Fibroblast of mammary gland (primary cell): ENCODE measurements around the gene EYA4.
A peak's percentile ranks its signal among the peaks of the same experiment; 100 is the strongest.

Experiments used
- DNase-seq: peaks from one replicate; pipeline ENCODE4 v3.0.0-alpha.2; 2010; ENCODE audit warnings: low read depth
- H3K4me3 ChIP-seq: 2 replicates; pipeline ENCODE4 v1.5.1; 2011; ENCODE audit warnings: low read depth, mild to moderate bottlenecking, low read length, moderate library complexity; ENCODE audit not compliant: control insufficient read depth
- TF ChIP-seq, protein P1 (sequence below): conservative IDR thresholded peaks from 2 replicates; pipeline ENCODE4 v1.5.1; 2011; ENCODE audit warnings: low read depth, low read length, inconsistent platforms; ENCODE audit not compliant: control insufficient read depth, insufficient read depth

Gene EYA4

DNA sequence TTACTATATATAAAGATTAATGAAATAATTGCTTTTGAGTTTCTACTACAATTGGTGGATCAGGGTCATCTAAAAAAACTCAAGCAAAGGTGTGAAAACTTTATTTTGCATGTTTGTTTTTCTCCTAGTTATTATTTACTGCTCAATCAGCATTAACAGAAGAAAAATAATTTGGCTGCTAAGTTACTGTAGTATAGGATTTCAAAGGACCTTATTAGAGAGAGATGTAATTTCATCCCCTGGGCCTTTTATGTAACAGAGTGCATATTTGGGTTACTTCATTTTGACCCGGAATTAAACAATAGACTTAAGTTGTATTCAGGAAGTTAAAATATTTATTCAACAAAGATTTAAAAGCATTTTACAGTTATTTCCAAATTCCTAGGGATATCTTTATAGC, 49.8 kb downstream of the EYA4 start:
- no peak for DNase-seq
- TF ChIP-seq, protein P1, sequence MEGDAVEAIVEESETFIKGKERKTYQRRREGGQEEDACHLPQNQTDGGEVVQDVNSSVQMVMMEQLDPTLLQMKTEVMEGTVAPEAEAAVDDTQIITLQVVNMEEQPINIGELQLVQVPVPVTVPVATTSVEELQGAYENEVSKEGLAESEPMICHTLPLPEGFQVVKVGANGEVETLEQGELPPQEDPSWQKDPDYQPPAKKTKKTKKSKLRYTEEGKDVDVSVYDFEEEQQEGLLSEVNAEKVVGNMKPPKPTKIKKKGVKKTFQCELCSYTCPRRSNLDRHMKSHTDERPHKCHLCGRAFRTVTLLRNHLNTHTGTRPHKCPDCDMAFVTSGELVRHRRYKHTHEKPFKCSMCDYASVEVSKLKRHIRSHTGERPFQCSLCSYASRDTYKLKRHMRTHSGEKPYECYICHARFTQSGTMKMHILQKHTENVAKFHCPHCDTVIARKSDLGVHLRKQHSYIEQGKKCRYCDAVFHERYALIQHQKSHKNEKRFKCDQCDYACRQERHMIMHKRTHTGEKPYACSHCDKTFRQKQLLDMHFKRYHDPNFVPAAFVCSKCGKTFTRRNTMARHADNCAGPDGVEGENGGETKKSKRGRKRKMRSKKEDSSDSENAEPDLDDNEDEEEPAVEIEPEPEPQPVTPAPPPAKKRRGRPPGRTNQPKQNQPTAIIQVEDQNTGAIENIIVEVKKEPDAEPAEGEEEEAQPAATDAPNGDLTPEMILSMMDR: no peak
- H3K4me3 ChIP-seq: no peak overlapping the region

GRCh38 chr6:133291671-133292070, 50.5 kb downstream of the EYA4 start:
- TF ChIP-seq, protein P1: no peak
- H3K4me3 ChIP-seq: no peak overlapping the region
- DNase-seq: no peak

GRCh38 chr6:133297657-133298056, 56.5 kb downstream of the EYA4 start:
- DNase-seq: no peak
- TF ChIP-seq, protein P1: no peak
- H3K4me3 ChIP-seq: no peak overlapping the region

- no peak for DNase-seq
- no peak overlapping the region for H3K4me3 ChIP-seq
- TF ChIP-seq, protein P1: no peak
Measured at GRCh38 chr6:133298335-133298734, 57.2 kb downstream of the EYA4 start.

- H3K4me3 ChIP-seq: no peak overlapping the region
- no peak for DNase-seq
- TF ChIP-seq, protein P1: no peak
Measured at GRCh38 chr6:133298801-133299200, 57.6 kb downstream of the EYA4 start.

- no peak overlapping the region for H3K4me3 ChIP-seq
- peak; percentile 2 for DNase-seq
Measured at GRCh38 chr6:133300896-133301295, 59.7 kb downstream of the EYA4 start.

More at GRCh38 chr6:133300896-133301295, 59.7 kb downstream of the EYA4 start:
- TF ChIP-seq, protein P1: no peak
